ENCODE data around the gene LYZ.

GRCh38 chr12:69318225-69318624 lies 30.0 kb upstream of the LYZ start:
- no peak for TF ChIP-seq EZH2 (IDR thresholded peaks at IDR 0.05; ENCODE audit: insufficient read depth, poor library complexity, severe bottlenecking)
- TF ChIP-seq EZH2phosphoT487 (IDR thresholded peaks at IDR 0.05; ENCODE audit: insufficient read depth, low read depth): no peak
